ACC112 (cell line): ENCODE measurements around the gene ING5.

Experiments used
- H2AFZ ChIP-seq: fragments of 200-600 bp; sonication (generic); one replicate; pipeline ENCODE4 v1.6.0; 2017; ENCODE audit warnings: antibody characterized with exemption, low read length; ENCODE audit not compliant: unreplicated experiment
- H3K27ac ChIP-seq: fragments of 200-600 bp; sonication (generic); 2 replicates; pipeline ENCODE4 v1.5.1; 2014; ENCODE audit warnings: low read depth, mild to moderate bottlenecking, antibody characterized with exemption, low read length, moderate library complexity
- H3K27me3 ChIP-seq: fragments of 200-600 bp; sonication (generic); 2 replicates; pipeline ENCODE4 v1.6.1; 2014; ENCODE audit warnings: mild to moderate bottlenecking, antibody characterized with exemption, low read length, moderate library complexity, mixed read lengths; ENCODE audit not compliant: insufficient read depth
- H3K36me3 ChIP-seq: fragments of 200-600 bp; sonication (generic); 2 replicates; pipeline ENCODE4 v1.6.1; 2016; ENCODE audit warnings: mild to moderate bottlenecking, antibody characterized with exemption, low read length, moderate library complexity, mixed read lengths; ENCODE audit not compliant: insufficient read depth
- H3K4me1 ChIP-seq: fragments of 200-600 bp; sonication (generic); one replicate; pipeline ENCODE4 v1.6.1; 2016; ENCODE audit warnings: low read length, mixed read lengths; ENCODE audit not compliant: insufficient read depth, unreplicated experiment, control insufficient read depth
- H3K4me3 ChIP-seq: fragments of 200-600 bp; sonication (generic); 2 replicates; pipeline ENCODE4 v1.5.1; 2014; ENCODE audit warnings: mild to moderate bottlenecking, low read depth, low read length
- H3K79me2 ChIP-seq: fragments of 200-600 bp; sonication (generic); one replicate; pipeline ENCODE4 v1.6.0; 2016; ENCODE audit warnings: low read length; ENCODE audit not compliant: control insufficient read depth, unreplicated experiment, insufficient read depth

ING5 gene

GRCh38 chr2:241719093-241719492, 17.3 kb downstream of the ING5 start:
- H3K36me3 ChIP-seq, result peaks cover 54% of the 10 kb centered on the region

GRCh38 chr2:241720099-241720498, 18.3 kb downstream of the ING5 start:
- H2AFZ ChIP-seq, result no peak overlapping the region
- H3K4me1 ChIP-seq, result no peaks in the 10 kb centered on the region
- no peak overlapping the region for H3K4me3 ChIP-seq
- no peaks in the 10 kb centered on the region for H3K27me3 ChIP-seq
- H3K79me2 ChIP-seq, result no peaks in the 10 kb centered on the region
- H3K36me3 ChIP-seq, result peaks cover 48% of the 10 kb centered on the region
- H3K27ac ChIP-seq, result no peak overlapping the region

More at GRCh38 chr2:241719093-241719492, 17.3 kb downstream of the ING5 start:
- H3K27me3 ChIP-seq, result no peaks in the 10 kb centered on the region
- no peaks in the 10 kb centered on the region for H3K4me1 ChIP-seq
- H3K27ac ChIP-seq, result no peak overlapping the region
- H3K79me2 ChIP-seq, result no peaks in the 10 kb centered on the region
- no peak overlapping the region for H2AFZ ChIP-seq
- no peak overlapping the region for H3K4me3 ChIP-seq

DNA sequence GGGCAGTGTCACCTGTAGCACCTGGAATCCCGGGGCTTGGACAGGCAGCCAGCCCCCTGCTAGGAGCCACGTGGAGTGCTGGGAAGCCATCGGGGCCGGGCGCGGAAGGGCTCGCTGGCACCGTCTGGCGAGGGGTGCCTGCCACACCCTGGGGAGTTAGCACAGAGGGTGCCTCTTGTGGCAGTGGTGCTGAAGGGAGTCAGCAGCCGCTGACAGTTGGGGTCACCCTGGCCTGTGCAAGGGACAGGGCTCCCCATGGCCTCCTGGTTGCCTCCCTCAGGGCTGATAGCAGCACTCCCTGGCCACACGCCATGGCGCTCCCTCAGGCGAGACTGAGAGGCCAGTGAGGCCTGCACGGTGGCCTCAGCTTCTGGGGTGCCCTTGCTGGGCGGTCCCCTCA, 18.7 kb downstream of the ING5 start:
- Histone ChIP-seq H3K4me3 (no peak overlapping the region), H3K36me3 (peaks cover 48% of the 10 kb centered on the region), H3K79me2 (no peaks in the 10 kb centered on the region), H2AFZ (no peak overlapping the region), H3K27ac (no peak overlapping the region), H3K27me3 (no peaks in the 10 kb centered on the region), H3K4me1 (no peaks in the 10 kb centered on the region)

DNA sequence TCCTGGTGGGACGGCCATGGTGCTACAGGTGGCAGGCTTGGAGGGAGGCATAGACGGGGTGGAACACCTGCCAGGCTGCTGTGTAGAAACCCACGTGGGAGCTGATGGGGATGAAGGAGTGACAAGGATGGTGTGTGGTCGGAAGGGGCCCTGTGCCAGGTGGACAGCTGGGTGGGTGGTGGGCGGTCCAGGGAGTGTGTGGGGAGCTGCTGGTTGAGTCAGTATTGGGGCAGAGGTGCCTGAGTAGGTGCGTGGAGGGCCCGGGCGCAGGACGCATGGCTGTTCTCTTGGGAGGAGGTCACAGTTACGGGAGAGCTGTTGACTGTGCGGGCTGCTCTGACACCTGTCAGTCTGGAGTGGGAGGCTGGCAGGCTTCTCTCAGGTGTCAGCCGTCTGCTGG, 20.0 kb downstream of the ING5 start:
- Histone ChIP-seq H3K4me1 (no peaks in the 10 kb centered on the region), H3K27me3 (no peaks in the 10 kb centered on the region), H3K27ac (no peak overlapping the region), H3K4me3 (no peak overlapping the region), H2AFZ (no peak overlapping the region), H3K79me2 (no peaks in the 10 kb centered on the region), H3K36me3 (peaks cover 48% of the 10 kb centered on the region)

GRCh38 chr2:241722896-241723454, 21.1 kb downstream of the ING5 start:
- no peaks in the 10 kb centered on the region for H3K27me3 ChIP-seq
- H3K36me3 ChIP-seq, result peaks cover 48% of the 10 kb centered on the region

GRCh38 chr2:241724259-241724974, 22.6 kb downstream of the ING5 start:
- H3K36me3 ChIP-seq, result peaks cover 46% of the 10 kb centered on the region
- no peaks in the 10 kb centered on the region for H3K79me2 ChIP-seq
- H2AFZ ChIP-seq, result no peak overlapping the region
- no peaks in the 10 kb centered on the region for H3K27me3 ChIP-seq
- H3K27ac ChIP-seq, result no peak overlapping the region
- no peak overlapping the region for H3K4me3 ChIP-seq
- no peaks in the 10 kb centered on the region for H3K4me1 ChIP-seq

More at GRCh38 chr2:241722896-241723454, 21.1 kb downstream of the ING5 start:
- no peaks in the 10 kb centered on the region for H3K4me1 ChIP-seq
- H2AFZ ChIP-seq, result no peak overlapping the region
- no peak overlapping the region for H3K4me3 ChIP-seq
- H3K27ac ChIP-seq, result no peak overlapping the region
- no peaks in the 10 kb centered on the region for H3K79me2 ChIP-seq

DNA sequence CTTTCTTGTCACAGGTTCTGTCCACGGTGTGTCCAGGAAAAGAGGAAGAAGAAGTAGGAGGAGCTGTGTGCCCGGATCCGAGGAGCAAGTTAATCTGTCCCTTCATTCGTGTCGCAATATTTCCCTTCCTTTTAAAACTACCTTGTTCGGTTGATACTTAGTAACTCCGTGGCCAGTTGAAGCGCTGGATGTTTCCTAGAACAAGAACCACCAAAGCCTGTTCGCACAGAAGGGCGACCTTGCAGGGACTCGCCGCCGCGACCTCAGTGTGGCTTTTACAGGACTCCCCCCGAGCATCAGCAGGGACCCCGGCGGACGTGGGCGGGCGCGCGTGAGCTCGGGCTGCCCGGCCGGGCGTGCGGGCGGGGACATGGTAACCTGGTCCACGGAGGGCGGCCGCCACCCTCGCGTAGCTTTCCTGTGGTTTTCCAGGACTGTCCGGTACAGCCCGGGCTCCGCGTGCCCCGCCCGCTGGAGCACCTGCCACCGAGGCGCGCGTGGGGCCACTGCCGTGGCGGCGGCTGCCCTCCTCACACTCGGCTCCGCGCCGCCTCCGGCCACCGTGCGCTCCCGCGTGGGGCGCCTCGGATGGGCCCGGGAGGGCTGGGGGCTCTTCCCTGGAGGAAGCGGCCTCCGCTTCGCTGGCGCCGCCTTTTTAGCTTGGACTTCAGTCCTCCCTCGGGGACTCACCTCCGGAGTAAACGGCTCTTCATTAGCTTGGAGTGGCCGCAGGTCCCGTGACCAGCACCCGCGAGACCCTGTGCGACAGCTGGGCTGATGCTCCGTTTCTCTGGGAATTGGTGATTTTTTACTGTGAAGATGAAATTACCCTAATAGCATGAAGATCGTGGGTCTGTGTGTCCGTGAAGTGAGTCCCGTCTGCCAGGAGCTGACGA, 23.4 kb downstream of the ING5 start:
- Histone ChIP-seq H3K4me3 (no peak overlapping the region), H2AFZ (no peak overlapping the region), H3K79me2 (no peaks in the 10 kb centered on the region), H3K27ac (no peak overlapping the region), H3K36me3 (peaks cover 38% of the 10 kb centered on the region), H3K27me3 (no peaks in the 10 kb centered on the region), H3K4me1 (no peaks in the 10 kb centered on the region)

DNA sequence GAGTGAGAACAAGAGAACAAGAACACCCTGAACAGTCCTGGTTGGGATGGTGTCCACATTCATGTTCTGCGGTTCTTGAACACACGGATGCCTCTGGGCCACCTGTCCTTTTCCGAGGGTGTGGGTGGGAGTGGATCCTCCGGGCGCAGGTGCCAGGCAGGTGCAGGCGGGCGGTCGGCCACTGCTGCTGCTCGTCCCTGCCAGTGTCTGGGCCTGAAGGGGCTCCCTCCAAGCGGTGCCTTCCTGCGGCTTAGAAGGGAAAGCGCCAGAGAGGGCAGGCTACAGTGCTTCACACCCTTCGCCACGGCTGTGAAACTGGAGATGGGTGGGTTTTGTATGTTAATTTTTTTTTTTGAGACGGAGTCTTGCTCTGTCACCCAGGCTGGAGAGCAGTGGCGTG, 24.6 kb downstream of the ING5 start:
- no peak overlapping the region for H2AFZ ChIP-seq

DNA sequence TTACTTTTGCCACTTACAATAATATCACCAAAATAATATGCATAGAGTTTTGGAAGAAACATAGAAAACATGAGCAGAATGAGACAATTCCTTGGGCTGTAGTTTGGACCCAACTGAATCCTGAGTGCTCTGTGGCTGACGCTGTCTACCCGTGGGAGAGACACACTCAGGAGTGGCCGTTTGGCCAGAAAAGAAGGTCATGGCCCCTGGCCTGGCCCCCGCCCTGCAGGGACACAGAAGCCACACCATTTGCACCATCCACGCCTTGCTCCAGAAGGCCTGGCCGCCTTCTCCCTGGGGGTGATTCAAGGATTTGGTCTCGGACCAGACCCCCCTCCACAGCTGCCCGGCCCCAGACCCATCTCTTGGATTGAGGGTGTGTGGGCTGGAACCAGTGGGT, 26.2 kb downstream of the ING5 start:
- peaks cover 11% of the 10 kb centered on the region for H3K36me3 ChIP-seq
- no peak overlapping the region for H3K27ac ChIP-seq
- H3K4me3 ChIP-seq, result no peak overlapping the region
- H3K27me3 ChIP-seq, result no peaks in the 10 kb centered on the region
- no peaks in the 10 kb centered on the region for H3K79me2 ChIP-seq
- no peaks in the 10 kb centered on the region for H3K4me1 ChIP-seq
- H2AFZ ChIP-seq, result no peak overlapping the region

More for the DNA sequence above, 24.6 kb downstream of the ING5 start:
- H3K4me3 ChIP-seq, result no peak overlapping the region
- H3K36me3 ChIP-seq, result peaks cover 26% of the 10 kb centered on the region
- H3K4me1 ChIP-seq, result no peaks in the 10 kb centered on the region
- H3K27me3 ChIP-seq, result no peaks in the 10 kb centered on the region
- no peak overlapping the region for H3K27ac ChIP-seq
- no peaks in the 10 kb centered on the region for H3K79me2 ChIP-seq

DNA sequence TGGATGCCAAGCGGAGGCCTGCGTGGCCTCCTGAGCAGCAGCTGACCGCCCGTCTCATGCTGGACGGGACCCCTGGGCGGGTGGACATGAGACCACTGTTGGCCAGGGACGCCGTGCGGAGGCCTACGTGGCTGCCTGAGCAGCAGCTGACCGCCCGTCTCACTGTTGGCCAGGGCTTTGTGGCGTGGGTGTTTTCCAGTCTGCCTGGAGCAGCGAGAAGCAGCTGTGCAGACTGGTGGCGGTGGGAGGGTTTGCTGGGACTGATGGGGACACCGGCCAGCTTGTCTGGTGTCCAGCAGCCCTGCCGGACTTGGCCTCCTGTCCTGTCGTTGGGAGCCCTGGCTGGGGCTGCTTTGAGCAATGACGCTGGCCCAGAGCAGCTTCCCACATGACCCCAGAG, 26.8 kb downstream of the ING5 start:
- Histone ChIP-seq H3K4me3 (no peak overlapping the region), H3K27ac (no peak overlapping the region), H3K36me3 (peaks cover 5% of the 10 kb centered on the region; the same call in 1 of the 2 replicates), H2AFZ (no peak overlapping the region), H3K27me3 (no peaks in the 10 kb centered on the region), H3K79me2 (no peaks in the 10 kb centered on the region), H3K4me1 (no peaks in the 10 kb centered on the region)
